ENCODE measurements around the gene USP35.

The USP35 gene

DNA sequence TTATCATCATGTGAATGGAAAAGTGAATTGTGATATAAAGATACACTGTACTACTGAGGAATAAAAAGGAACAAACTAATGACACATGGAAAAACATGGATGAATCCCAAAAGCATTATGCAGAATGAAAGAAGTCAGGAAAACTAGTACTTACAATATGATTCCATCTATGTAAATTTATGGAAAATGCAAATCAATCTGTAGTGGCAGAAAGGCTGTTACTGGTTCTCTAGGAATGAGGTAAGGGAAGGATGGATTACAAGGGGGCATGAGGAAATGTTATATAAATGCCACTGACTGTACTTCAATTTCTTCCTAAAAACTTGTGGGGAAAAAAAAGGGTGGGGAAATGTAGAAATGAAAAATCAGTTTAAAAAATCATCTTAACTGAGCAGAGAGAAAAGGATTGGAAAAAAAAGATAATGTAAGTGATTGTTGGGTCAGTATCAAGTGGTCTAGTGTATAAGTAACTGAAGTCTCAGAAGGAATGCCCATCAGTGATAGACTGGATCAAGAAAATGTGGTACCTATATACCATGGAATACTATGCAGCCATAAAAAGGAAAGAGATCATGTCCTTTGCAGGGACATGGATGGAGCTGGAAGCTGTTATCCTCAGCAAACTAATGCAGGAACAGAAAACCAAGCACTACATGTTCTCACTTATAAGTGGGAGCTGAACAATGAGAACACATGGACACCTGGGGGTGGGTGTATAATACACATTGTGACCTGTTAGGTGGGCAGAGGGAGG lies 48.8 kb downstream of the USP35 start:
- no peak for DNase-seq (ENCODE audit: low read depth)

DNA sequence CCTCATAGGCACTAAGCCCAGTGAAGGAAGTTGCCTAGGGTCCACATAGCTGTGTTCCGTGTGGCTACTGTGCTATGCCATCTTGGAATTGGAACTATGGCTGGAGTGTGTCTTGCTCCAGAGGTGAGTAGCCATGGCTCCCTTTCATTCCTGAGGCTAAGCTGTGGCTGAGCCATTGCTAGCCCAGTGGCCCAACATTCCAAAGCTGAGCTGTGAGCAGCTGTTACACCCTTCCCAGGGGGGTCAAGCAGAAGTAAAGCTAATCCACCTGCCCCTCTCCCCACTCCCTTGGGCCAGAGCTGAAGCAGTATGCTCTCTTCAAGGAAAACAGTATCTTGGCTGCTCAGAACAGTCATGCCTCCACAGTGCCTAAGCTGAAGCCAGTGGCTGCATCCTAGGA lies 51.1 kb downstream of the USP35 start:
- no peak for DNase-seq (ENCODE audit: low read depth)

DNA sequence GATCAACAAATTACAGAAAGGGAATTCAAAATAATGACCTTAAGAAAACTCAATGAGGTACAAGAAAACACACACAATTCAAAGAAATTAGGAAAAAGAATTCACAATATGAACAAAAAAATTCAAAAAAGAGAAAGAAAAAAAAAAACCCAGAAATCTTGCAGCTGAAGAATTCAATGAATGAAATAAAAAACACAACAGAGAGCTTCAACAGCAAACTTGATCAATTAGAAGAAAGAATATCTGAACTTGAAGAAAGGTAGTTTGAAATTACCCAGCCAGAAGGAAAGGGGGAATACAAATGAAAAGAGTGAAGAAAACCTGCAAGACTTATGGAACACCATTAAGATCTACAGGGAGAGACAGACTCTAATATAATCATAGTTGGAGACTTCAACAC lies 52.8 kb downstream of the USP35 start:
- no peak for DNase-seq (ENCODE audit: low read depth)

DNA sequence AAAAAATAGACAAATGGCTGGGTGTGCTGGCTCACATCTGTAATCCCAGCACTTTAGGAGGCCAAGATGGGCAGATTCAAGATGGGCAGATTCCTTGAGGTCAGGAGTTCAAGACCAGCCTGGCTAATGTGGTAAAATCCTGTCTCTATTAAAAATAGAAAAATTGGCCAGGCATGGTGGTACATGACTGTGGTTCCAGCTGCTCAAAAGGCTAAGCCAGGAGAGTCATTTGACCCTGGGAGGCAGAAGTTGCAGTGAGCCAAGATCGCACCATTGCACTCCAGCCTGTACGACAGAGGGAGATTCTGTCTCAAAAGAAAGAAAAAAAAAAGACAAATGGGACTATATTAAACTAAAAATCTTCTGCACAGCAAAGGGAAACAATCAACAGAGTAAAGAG lies 55.4 kb downstream of the USP35 start:
- DNase-seq (ENCODE audit: low read depth) = no peak

DNA sequence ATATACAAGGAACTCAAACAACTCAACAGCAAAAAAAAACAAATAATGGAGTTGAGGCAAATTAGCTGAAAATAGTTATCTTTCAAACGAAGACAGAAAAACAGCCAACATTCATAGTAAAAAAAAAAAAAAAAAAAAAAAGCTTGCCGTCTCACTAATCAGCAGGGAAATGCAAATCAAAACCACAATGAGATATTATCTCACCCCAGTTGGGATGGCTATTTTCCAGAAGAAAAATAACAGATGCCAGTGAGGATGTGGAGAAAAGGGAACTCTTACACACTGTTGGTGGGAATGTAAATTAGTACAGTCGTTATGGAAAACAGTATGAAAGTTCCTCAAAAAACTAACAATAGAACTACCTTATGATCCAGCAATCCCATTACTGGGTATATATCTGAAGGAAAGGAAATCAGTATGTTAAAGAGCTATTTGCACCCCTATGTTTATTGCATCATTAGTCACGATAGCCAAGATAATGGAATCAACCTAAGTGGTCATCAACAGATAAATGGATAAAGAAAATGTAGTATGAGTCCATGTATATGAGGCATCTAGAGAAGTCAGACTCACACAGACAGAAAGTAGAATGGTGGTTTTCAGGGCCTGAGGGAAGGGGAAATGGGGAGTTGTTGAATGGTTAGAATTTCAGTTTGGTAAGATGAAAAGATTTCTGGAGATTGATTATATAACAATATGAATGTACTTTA lies 56.0 kb downstream of the USP35 start:
- no peak for DNase-seq (ENCODE audit: low read depth)

DNA sequence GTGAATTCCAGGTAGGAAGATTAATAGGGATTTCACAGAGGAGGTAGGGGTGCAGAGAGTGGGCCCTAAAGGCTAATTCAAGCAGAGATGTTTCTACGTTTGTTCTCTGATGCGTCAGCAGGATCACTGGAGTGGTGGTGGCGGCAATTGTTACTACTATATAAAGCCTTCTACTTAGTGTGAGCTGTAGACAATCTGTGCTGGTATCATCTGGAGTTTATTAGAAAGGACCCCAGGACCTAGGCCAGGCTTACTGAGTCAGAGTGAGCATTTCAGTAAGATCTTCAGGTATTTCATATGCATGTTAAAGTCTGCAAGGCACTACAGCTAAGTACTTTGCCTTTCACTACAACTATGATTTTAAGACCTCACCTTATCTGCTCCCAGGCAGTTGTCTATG lies 59.5 kb downstream of the USP35 start:
- DNase-seq (ENCODE audit: low read depth) = no peak

DNA sequence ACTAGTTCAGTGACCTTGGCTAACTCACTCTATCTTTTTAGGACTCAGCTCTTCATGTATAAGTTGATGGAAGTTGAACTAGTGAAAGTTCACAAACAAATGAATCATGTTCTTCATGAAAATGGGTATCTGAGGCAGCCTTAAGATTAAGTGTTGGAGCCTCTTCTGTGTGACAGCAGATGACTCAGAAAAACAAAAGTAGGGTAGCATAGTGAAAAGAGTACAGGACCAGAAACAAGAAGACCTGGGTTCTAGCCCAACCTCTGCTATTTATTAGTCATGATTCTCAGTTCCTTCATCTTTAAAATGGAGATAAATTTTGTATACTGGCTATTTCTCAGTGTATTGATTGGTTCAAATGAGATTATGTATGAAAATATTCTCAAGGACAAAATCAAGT lies 60.2 kb downstream of the USP35 start:
- no peak for DNase-seq (ENCODE audit: low read depth)

DNA sequence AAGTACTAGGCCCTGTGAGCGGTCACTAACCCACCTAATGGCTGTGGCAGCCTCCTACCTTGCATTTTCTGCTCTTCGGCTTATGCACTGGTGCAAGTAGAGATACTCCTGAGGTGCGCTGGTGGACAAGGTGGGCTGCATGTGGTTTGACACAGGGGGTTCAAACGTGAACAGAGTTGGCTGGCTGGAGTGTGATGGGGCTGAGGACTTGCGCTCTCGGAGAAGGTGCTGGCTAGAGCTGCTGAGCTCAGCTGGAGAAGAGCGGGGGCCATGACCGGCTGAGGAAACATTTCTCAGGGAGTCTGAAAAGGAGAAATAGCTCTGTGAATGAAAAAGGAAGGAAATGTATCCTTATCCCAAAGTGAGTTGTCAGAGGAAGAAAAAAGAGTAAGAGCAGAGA lies 61.4 kb downstream of the USP35 start:
- no peak for DNase-seq (ENCODE audit: low read depth)

DNA sequence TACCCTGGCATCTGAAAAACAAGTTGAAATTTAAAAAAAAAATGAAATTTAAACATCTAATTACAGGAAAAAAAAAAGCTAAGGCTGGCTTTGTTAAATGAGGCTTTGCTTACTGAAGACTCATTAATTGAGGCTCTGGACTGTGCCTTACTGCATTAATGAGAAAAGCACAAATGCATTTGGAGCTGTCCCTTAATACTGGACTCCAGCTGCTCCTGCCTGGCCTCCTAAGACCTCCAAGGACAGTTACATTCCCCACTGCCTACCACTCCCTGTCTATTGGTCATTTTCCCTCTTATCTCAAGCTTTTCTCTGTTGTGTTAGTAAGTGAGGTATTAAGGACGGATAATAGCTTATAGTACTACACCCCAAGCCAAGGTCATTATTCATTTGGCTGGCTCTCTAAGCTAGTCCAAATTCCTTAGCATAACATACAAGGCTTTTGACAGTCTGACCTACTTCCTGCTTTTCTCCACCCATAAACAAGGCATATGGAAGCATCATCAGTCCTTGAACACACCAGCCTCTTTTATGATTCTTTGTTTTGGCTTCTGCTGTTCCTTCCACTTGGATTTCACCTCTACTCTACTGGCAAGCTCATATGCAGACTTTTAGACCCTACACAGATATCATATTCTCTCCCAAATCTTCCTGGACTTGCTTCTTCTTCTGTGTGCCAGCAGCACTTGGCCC lies 62.5 kb downstream of the USP35 start:
- DNase-seq (ENCODE audit: low read depth) = no peak

DNA sequence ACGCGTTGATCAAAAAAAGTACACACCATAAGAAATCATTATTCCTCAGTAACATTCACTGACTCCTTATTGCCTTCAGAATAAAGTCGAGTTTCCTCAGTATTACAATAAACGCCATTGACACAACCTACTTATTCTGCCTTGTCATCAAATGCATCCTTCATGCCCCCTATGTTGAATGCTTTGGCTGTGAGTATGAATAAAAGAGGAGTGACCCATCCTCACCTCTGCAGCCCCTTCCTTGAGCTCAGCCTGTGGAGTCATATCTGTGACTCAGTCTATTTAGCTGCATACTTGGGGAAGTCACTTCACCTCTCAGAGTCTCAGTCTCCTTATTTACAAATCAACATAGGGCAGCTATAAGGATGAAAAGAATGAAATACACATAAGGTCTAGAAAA lies 65.1 kb downstream of the USP35 start:
- DNase-seq (ENCODE audit: low read depth) = no peak

DNA sequence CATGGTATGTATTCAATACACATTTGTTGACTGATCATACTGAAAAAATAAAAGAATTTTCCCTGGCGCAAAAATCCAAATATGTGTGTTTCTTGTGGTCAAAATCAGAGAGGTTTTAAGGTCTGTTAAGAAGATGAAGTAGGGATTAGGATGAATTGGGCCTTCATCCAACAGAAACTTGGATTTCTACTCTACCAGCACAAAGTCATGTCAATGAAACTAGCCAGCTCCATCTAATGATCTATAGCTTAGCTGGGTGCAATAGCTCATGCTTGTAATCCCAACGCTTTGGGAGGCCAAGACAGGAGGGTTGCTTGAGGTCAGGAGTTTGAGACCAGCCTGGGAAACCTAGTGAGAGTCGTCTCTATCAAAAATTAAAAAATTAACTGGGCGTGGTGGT lies 65.5 kb downstream of the USP35 start:
- DNase-seq (ENCODE audit: low read depth) = no peak

DNA sequence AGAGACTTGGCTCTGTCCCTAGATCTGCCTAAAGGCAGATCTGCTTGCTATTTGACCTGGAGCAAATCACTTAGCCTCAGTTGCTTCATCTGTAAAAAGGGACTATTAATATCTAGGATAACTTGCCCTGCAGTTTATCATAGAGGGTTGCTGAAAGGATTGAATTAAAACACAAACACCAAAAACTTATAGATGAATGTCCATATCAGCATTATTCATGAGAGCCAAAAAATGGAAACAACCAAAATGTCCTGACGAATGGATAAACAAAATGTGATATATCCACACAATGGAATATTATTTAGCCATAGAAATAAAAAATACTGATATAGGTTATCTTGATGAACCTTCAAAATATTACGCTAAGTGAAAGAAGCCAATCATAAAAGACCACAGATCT lies 67.2 kb downstream of the USP35 start:
- no peak for DNase-seq (ENCODE audit: low read depth)

DNA sequence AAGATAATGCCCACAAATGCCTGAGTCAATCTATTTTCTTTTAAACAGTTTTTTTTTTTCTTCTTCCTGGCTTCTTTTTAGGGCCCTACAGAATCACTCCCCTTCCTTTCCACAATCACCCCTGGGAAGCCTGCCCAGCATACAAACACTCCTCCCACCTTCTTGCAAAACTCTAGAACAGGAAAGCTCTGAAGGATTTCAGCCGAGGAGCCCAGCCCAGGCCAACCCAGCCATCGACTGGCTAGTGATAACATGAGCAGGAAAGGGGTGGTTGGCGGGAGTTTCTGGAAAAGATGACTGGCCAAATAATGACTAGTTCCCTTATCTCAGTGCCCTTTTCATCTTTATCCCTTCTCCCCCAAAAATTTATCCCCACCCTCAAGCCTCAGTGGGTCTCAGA lies 68.2 kb downstream of the USP35 start:
- DNase-seq (ENCODE audit: low read depth) = peak; percentile 57

DNA sequence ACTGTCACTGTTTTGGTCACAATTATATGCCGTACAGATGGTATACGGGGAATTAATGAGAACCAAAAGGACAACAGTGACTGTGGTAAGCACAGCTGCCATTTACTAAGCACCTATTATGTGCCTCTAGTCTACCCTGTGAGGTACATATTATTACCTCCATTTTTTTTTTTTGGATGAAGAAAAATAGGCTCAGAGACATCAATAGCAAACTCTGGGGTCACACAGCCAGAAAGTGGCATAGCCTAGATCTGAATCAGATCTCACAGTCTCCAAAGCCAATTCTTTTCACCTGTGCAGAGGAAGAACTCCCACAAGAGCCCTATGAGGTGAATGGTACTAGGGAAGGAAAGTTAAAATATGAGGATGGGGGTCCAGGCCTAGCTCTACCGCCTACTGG lies 68.9 kb downstream of the USP35 start:
- DNase-seq (ENCODE audit: low read depth) = no peak

DNA sequence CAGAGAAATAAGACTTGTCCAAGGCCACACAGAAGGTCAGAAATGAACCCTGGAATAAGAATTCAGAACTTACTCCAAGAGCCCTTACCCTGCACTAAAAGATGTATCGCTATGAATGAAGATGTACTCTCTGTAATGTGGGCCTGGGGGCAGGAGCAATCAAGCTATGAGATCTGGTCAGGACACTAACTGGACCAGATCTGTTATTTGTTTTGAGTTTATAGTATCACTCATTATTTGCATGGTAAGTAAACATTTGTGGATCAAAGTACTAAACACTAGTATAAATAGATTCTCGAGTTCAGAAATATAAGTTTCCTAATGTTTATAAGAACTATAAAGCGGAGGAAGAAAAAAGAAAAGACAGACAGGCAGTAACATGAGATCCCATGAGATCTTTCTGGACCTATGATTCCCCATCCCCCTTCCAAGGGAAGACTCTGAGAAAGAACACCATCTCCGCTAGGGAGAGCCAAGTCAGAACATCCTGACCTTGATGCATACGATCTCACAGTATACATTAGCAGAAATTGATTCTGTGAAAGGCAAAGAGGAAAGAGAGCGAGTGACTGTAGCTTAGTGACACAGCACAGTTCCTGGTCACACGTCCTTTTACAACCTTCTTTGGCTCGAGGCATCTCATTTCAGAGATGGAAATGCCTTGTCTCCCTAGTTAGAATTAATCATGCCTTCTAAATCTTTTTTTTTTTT lies 71.2 kb downstream of the USP35 start:
- no peak for DNase-seq (ENCODE audit: low read depth)

DNA sequence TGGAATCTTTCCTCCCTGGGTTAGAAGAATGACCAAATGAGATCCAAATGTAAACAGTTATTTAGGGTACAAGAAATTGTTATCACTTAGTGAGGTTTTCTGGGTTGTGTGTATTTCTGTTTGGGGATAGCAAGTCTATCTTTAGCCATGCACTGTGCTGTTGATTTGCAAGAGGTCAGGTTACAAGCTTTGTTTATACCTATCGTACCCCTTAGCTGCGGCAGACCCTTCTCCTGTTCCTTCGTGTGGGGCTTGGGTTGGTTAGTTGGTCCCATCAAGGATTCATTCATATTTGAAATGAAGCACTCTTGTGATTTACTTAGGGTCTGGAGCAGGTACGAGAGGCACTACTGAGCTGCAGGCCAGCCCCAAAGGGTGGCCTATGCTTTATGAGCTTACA lies 72.6 kb downstream of the USP35 start:
- DNase-seq (ENCODE audit: low read depth) = no peak

DNA sequence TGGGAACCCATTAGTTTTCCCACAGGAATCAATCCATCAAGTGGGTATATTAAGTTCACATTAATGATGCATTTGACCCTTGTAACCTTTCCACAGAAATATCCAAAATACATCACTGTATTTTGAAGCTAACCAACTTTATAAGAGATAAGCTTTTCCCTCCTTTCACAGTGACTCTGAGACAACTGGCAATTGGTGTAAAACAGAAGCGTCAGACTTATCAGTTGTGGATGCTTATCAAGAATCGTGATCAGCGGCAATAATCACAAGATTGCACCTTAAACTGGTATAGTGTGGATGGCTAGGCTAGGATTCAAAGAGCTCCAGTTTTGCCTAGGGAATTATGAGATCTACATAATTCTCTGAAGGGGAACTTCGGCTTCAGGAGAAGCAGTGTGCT lies 73.1 kb downstream of the USP35 start:
- DNase-seq (ENCODE audit: low read depth) = no peak

DNA sequence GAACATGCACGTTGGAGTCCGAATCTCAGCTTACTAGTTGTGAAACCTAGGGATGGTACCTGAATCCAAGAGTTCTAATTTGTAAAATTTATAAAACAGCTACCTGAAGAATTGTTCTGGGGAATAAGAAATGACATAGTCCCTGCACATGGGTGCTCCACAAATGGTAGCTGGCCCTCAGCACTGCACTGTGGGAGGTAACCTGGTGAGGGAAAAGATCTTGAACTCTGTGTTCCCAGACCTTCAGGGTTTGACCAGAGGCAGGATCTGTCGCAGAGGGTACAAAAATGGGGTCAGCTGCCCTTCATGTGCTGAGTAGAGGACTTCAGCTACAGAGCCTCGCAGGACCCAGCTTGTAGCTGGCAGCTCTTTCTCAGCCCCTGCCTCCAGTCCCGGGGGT lies 73.5 kb downstream of the USP35 start:
- DNase-seq (ENCODE audit: low read depth) = no peak

DNA sequence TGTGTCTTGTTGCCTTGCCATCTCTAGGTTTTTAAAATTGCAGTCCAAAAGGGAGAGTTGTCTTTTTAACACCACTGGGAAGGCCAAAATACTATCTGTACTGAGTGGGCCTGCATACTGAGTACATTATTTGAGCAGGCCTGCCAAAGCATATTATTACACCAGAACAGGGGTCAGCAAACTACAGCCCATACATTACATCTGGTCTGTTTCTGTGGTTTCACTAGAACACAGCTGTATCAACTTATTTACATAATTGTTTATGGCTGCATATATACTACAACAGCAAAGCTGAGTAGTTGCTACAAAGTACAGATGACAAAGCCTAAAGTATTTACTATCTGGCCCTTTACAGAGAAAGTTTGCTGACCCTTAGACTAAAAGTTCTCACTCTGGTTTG lies 74.0 kb downstream of the USP35 start:
- no peak for DNase-seq (ENCODE audit: low read depth)

Data from GM04503 (cell line).